Retinal pigment epithelial cell (primary cell): Measurements from ENCODE around the gene IL5.
"Not testable (repeated sequence)": the region's sequence is repeated elsewhere in the genome, so short reads cannot be mapped to it uniquely, and the experiment has no call there.

Source experiments
- DNase-seq: peaks from one replicate; pipeline ENCODE4 v3.0.0-alpha.2; 2010; ENCODE audit warnings: low read depth
- H3K4me3 ChIP-seq: 2 replicates; pipeline ENCODE4 v1.5.1; 2011; ENCODE audit warnings: mild to moderate bottlenecking, low read length, control low read depth, moderate library complexity
- CTCF ChIP-seq: conservative IDR thresholded peaks from 2 replicates; pipeline ENCODE4 v1.5.1; 2011; ENCODE audit warnings: low read depth, low read length, control low read depth, inconsistent platforms

The IL5 gene

DNA sequence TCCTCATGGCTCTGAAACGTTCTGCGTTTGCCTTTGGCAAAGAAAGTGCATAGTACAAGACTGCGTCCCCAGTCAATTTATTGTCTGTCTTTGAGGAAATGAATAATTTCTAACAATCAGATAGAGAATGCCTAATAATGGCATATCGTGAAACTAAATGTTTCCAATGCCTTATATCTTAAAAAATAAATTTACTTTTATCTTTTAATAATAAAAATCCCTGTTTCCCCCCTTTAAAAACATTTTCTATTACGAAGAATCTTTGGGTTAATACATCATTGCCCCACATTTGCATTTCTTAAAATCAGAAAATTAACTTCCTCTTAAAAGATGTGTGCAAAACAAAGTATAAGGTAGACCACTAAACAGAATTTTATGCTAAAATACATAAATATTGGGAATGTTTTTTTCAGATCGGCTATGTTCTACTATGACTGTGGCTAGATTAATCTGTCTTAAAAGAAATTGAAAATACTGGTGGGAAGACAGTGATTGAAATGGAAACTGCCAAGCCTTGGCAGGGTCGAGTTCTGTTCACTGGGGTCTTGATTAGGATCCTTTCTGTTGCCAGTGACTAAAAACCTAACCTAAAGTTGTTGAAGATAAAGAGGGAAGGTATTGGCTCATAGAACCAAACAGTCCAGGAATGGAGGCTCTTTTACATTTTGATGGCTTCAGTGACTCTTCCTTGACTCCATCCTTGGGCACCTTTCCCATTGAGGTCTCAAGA, at the start of gene IL5:
IL5 (minus strand) TSS at position 51 of the 730 bp plus-strand sequence; CDS start at position 7, 44 bp downstream.
- no peak within 1 kb of the TSS for H3K4me3 ChIP-seq
- no peak for DNase-seq
- TF ChIP-seq CTCF = no peak

GRCh38 chr5:132592521-132592920, 49.2 kb upstream of the IL5 start:
- no peak for TF ChIP-seq CTCF
- no peak overlapping the region for H3K4me3 ChIP-seq
- DNase-seq = no peak

DNA sequence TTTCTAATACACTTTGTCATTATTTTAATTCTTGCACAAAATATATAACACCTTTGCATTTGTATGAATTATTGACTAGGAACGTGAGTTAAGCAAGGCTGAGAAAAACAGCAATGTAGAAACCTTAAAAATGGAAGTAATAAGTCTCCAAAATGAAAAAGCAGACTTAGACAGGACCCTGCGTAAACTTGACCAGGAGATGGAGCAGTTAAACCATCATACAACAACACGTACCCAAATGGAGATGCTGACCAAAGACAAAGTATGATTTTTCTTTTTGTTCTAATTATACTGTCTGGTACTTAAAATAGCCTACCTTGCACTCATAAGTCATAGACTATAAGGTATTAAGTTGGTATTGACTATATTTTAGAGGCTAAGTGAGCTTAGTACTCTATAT, 47.8 kb upstream of the IL5 start:
- no peak for TF ChIP-seq CTCF
- no peak overlapping the region for H3K4me3 ChIP-seq
- DNase-seq = no peak

DNA sequence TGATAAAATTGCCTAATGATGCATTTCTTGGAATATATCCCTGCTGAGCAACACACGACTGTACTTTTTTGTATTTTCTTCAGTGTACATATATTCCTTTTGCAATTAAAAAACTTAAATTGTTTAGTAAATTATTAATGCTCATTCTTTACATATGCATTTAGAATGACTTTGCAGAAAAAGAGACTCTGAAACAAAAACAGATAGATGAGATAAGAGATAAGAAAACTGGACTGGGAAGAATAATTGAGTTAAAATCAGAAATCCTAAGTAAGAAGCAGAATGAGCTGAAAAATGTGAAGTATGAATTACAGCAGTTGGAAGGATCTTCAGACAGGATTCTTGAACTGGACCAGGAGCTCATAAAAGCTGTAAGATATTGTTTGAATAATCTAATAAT, 46.1 kb upstream of the IL5 start:
- no peak for DNase-seq
- no peak overlapping the region for H3K4me3 ChIP-seq
- TF ChIP-seq CTCF = no peak

GRCh38 chr5:132586063-132586462, 42.7 kb upstream of the IL5 start:
- no peak for DNase-seq
- no peak overlapping the region for H3K4me3 ChIP-seq
- no peak for TF ChIP-seq CTCF

DNA sequence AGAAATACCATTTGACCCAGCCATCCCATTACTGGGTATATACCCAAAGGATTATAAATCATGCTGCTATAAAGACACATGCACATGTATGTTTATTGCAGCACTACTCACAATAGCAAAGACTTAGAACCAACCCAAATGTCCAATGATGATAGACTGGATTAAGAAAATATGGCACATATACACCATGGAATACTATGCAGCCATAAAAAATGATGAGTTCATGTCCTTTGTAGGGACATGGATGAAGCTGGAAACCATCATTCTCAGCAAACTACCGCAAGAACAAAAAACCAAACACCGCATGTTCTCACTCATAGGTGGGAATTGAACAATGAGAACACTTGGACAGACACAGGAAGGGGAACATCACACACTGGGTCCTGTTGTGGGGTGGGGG, 41.2 kb upstream of the IL5 start:
- not testable (repeated sequence) for DNase-seq, H3K4me3 ChIP-seq

- H3K4me3 ChIP-seq = no peak overlapping the region
- DNase-seq = no peak
- no peak for TF ChIP-seq CTCF
Observed at GRCh38 chr5:132576123-132576522, 32.8 kb upstream of the IL5 start.

GRCh38 chr5:132566657-132567056, 23.3 kb upstream of the IL5 start:
- no peak for DNase-seq

DNA sequence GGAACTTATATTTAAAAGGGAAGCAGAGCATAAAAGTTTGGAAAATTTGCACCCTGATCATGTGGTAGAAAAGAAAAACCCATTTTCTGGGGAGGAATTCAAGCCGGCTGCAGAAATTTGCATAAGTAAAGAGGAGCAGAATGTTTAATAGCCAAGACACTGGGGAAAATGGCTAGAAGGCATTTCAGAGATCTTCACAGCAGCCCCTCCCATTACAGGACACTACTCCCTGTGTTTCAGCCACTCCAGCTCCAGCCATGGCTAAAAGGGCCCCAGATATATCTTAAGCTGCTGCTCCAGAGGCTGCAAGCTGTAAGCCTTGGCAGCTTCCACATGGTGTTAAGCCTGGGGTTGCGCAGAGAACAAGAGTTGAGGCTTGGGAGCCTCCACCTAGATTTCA, 21.2 kb upstream of the IL5 start:
- DNase-seq, H3K4me3 ChIP-seq: not testable (repeated sequence)

More at GRCh38 chr5:132566657-132567056, 23.3 kb upstream of the IL5 start:
- TF ChIP-seq CTCF = no peak
- H3K4me3 ChIP-seq = no peak overlapping the region
